T-helper 2 cell treated with Interferon-gamma antibody and Interleukin-4, amounts not matched to agents 5 μg/mL and 100 μg/mL, for 36 hours (primary cell): ENCODE data around the gene TRIML2.

Experiments used
- DNase-seq: peaks from one replicate; pipeline ENCODE4 v3.0.0; 2021; ENCODE audit warnings: low spot score
- H3K27ac Mint-ChIP-seq: one replicate; pipeline ENCODE4 v1.8.0; 2021; ENCODE audit warnings: mild to moderate bottlenecking, mixed read lengths
- H3K27me3 Mint-ChIP-seq: one replicate; pipeline ENCODE4 v1.8.0; 2021; ENCODE audit warnings: low read depth, mixed read lengths
- H3K36me3 Mint-ChIP-seq: one replicate; pipeline ENCODE4 v1.8.0; 2021; ENCODE audit warnings: low read depth, mixed read lengths
- H3K4me1 Mint-ChIP-seq: one replicate; pipeline ENCODE4 v1.8.0; 2021; ENCODE audit warnings: low read depth, mixed read lengths
- H3K4me3 Mint-ChIP-seq: one replicate; pipeline ENCODE4 v1.8.0; 2022; ENCODE audit warnings: mild to moderate bottlenecking, moderate library complexity, mixed read lengths
- H3K9me3 Mint-ChIP-seq: one replicate; pipeline ENCODE4 v1.8.0; 2021; ENCODE audit warnings: mixed read lengths

Gene TRIML2

GRCh38 chr4:188109157-188109755 lies at the start of gene TRIML2:
TRIML2 (minus strand) TSS chr4:188109603; CDS start chr4:188105368, 4,235 bp downstream.
- no peak within 1 kb of the TSS for H3K4me3 Mint-ChIP-seq
- no peaks in the 10 kb centered on the region for H3K27me3 Mint-ChIP-seq
- no peaks in the 10 kb centered on the region for H3K36me3 Mint-ChIP-seq
- no peak for DNase-seq
- H3K4me1 Mint-ChIP-seq: no peaks in the 10 kb centered on the region
- H3K9me3 Mint-ChIP-seq: peaks cover 33% of the 10 kb centered on the region
- H3K27ac Mint-ChIP-seq: no peak within 1 kb of the TSS

GRCh38 chr4:188158336-188158735 lies 48.9 kb upstream of the TRIML2 start:
- DNase-seq: no peak
- H3K36me3 Mint-ChIP-seq: no peaks in the 10 kb centered on the region
- H3K4me1 Mint-ChIP-seq: no peaks in the 10 kb centered on the region
- H3K4me3 Mint-ChIP-seq: no peak overlapping the region
- H3K9me3 Mint-ChIP-seq: peaks cover 15% of the 10 kb centered on the region
- no peak overlapping the region for H3K27ac Mint-ChIP-seq
- H3K27me3 Mint-ChIP-seq: no peaks in the 10 kb centered on the region

- peaks cover 11% of the 10 kb centered on the region for H3K9me3 Mint-ChIP-seq
- no peak overlapping the region for H3K27ac Mint-ChIP-seq
- H3K4me1 Mint-ChIP-seq: no peaks in the 10 kb centered on the region
- no peak overlapping the region for H3K4me3 Mint-ChIP-seq
- no peaks in the 10 kb centered on the region for H3K36me3 Mint-ChIP-seq
- no peaks in the 10 kb centered on the region for H3K27me3 Mint-ChIP-seq
- DNase-seq: no peak
Measured at GRCh38 chr4:188154668-188155405, 45.4 kb upstream of the TRIML2 start.

DNA sequence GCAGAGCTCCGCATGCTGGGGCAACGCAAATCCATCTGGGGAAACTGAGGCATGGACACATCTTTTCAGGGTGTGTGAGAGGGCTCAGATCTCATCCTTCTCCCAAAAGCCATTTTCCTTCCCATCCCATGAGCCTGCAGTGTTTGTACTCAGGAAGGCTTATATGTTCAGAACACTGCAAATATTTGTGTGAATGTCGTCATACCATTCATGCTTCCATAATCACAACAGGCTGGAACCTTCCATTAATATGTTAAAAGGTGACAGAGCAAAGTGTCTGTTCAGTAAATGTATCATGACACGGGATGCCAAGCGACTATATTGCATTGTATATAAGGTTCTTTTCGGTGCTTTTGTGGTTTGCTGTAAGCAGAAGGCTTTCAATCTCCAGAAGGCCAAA lies 38.4 kb upstream of the TRIML2 start:
- H3K27me3 Mint-ChIP-seq: no peaks in the 10 kb centered on the region
- H3K4me1 Mint-ChIP-seq: no peaks in the 10 kb centered on the region
- H3K36me3 Mint-ChIP-seq: no peaks in the 10 kb centered on the region
- peaks cover 19% of the 10 kb centered on the region for H3K9me3 Mint-ChIP-seq
- no peak overlapping the region for H3K27ac Mint-ChIP-seq
- H3K4me3 Mint-ChIP-seq: no peak overlapping the region
- no peak for DNase-seq

- Mint-ChIP-seq H3K4me1 (no peaks in the 10 kb centered on the region), H3K36me3 (no peaks in the 10 kb centered on the region), H3K27ac (no peak overlapping the region), H3K4me3 (no peak overlapping the region), H3K9me3 (peaks cover 19% of the 10 kb centered on the region), H3K27me3 (no peaks in the 10 kb centered on the region)
- no peak for DNase-seq
Measured at GRCh38 chr4:188147176-188147575, 37.8 kb upstream of the TRIML2 start.

GRCh38 chr4:188146618-188147017 lies 37.2 kb upstream of the TRIML2 start:
- DNase-seq: no peak
- no peaks in the 10 kb centered on the region for H3K27me3 Mint-ChIP-seq
- peaks cover 20% of the 10 kb centered on the region for H3K9me3 Mint-ChIP-seq
- H3K4me1 Mint-ChIP-seq: no peaks in the 10 kb centered on the region
- H3K4me3 Mint-ChIP-seq: no peak overlapping the region
- H3K36me3 Mint-ChIP-seq: no peaks in the 10 kb centered on the region
- no peak overlapping the region for H3K27ac Mint-ChIP-seq

GRCh38 chr4:188145601-188146000 lies 36.2 kb upstream of the TRIML2 start:
- Mint-ChIP-seq H3K36me3 (no peaks in the 10 kb centered on the region), H3K27me3 (no peaks in the 10 kb centered on the region), H3K9me3 (peaks cover 26% of the 10 kb centered on the region), H3K27ac (no peak overlapping the region), H3K4me3 (no peak overlapping the region), H3K4me1 (no peaks in the 10 kb centered on the region)
- no peak for DNase-seq

DNA sequence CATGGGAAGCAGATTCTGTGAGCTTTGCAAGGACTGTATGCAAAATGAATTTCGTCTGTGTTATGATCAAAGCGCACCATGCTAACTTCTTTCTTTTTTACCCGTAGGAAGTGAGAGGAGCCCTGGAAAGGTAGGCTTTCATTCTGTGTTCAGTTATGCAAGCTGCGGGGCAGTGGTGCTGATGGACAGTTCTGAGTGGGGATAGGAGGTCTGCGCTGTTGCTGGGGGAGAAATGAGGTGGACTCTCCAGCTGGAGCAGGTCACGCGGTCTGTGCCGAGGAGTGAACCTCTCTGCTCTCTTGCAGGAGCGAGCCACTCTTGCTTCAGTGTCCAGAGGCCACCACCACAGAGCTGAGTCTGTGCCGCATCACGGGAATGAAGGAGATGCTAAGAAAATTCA lies 34.3 kb upstream of the TRIML2 start:
- Mint-ChIP-seq H3K27ac (no peak overlapping the region), H3K9me3 (peaks cover 29% of the 10 kb centered on the region), H3K4me3 (no peak overlapping the region), H3K27me3 (no peaks in the 10 kb centered on the region), H3K4me1 (no peaks in the 10 kb centered on the region), H3K36me3 (no peaks in the 10 kb centered on the region)
- DNase-seq: no peak

- H3K4me1 Mint-ChIP-seq: no peaks in the 10 kb centered on the region
- H3K4me3 Mint-ChIP-seq: no peak overlapping the region
- H3K27ac Mint-ChIP-seq: no peak overlapping the region
- H3K27me3 Mint-ChIP-seq: no peaks in the 10 kb centered on the region
- H3K36me3 Mint-ChIP-seq: no peaks in the 10 kb centered on the region
- H3K9me3 Mint-ChIP-seq: peaks cover 19% of the 10 kb centered on the region
- DNase-seq: no peak
Measured at GRCh38 chr4:188139671-188140070, 30.3 kb upstream of the TRIML2 start.

DNA sequence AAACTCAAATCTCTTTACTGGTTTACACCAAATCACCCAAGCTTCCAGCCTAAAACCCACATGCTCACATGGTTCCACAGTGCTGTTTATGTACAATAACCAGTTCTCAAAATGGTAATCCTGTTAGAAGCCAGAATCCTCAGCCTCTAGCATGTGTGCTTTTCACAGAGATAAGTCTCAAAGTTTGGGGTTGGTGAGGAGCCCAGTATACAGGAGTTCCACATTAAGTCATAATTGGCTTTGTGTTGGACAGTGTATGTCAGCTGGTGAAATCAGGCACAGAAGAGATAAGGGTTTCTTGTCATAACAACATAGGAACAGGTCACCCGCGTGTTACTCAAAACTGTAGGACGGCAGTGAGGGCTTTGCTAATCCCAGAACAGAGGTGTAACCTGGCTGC lies 29.7 kb upstream of the TRIML2 start, which contains the start of gene TRIML1:
Gene TRIML1 (plus strand): TSS at position 301 of the 400 bp plus-strand sequence. CDS start 118 bp downstream, outside the sequence.
- no peak within 1 kb of the TSS for H3K27ac Mint-ChIP-seq
- peaks cover 19% of the 10 kb centered on the region for H3K9me3 Mint-ChIP-seq
- H3K4me3 Mint-ChIP-seq: no peak within 1 kb of the TSS
- no peaks in the 10 kb centered on the region for H3K36me3 Mint-ChIP-seq
- DNase-seq: no peak
- H3K27me3 Mint-ChIP-seq: no peaks in the 10 kb centered on the region
- H3K4me1 Mint-ChIP-seq: no peaks in the 10 kb centered on the region

DNA sequence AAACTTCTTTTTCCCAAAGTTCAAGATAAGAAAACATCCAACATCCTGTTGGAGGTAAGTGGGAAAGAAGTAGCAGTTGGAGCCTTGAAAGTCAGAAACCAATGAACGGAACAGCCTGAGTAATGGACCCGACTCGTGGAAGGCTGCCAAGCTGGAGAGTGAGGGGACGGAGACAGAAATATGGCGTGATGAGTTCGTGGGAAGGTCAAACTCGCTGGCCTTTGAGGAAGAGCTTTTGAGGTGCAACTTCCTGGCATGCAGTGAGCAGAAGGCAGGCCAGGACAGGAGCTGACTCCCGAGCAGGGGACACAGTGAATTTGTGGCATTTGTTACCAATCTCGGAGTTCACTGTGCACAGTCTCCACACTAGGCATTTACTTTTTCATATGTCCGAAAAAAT lies 28.8 kb upstream of the TRIML2 start:
- DNase-seq: no peak
- H3K27ac Mint-ChIP-seq: no peak overlapping the region
- H3K27me3 Mint-ChIP-seq: no peaks in the 10 kb centered on the region
- H3K9me3 Mint-ChIP-seq: peaks cover 20% of the 10 kb centered on the region
- no peak overlapping the region for H3K4me3 Mint-ChIP-seq
- no peaks in the 10 kb centered on the region for H3K4me1 Mint-ChIP-seq
- H3K36me3 Mint-ChIP-seq: no peaks in the 10 kb centered on the region

DNA sequence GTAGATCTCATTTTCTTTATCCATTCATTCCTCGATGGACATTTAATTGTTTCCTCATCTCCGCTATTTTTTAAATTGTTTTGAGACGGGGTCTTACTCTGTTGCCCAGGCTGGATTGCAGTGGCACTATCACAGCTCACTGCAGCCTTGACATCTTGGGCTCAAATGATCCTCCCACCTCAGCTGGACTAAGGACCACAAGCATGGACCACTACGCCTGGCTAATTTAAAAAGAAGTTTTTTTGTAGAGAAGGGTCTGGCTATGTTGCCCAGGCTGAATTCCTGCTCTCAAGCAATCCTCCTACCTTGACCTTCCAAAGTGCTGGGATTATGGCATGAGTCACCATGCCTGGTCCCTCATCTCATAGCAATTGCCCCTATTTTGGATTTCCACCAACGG lies 22.8 kb upstream of the TRIML2 start:
- Mint-ChIP-seq H3K9me3 (peaks cover 30% of the 10 kb centered on the region), H3K4me1 (no peaks in the 10 kb centered on the region), H3K4me3 (no peak overlapping the region), H3K27ac (no peak overlapping the region), H3K27me3 (no peaks in the 10 kb centered on the region), H3K36me3 (no peaks in the 10 kb centered on the region)
- DNase-seq: no peak

- no peak for DNase-seq
- Mint-ChIP-seq H3K27me3 (no peaks in the 10 kb centered on the region), H3K27ac (no peak overlapping the region), H3K36me3 (no peaks in the 10 kb centered on the region), H3K4me3 (no peak overlapping the region), H3K9me3 (peaks cover 37% of the 10 kb centered on the region), H3K4me1 (no peaks in the 10 kb centered on the region)
Measured at GRCh38 chr4:188130355-188130754, 21.0 kb upstream of the TRIML2 start.

GRCh38 chr4:188127214-188127874 lies 17.9 kb upstream of the TRIML2 start:
- Mint-ChIP-seq H3K4me1 (no peaks in the 10 kb centered on the region), H3K9me3 (peaks cover 40% of the 10 kb centered on the region), H3K27me3 (no peaks in the 10 kb centered on the region), H3K4me3 (no peak overlapping the region), H3K36me3 (no peaks in the 10 kb centered on the region), H3K27ac (no peak overlapping the region)
- no peak for DNase-seq
